GM21717 (cell line): ENCODE results near the gene TMEM244.
"Not testable (repeated sequence)": the region's sequence is repeated elsewhere in the genome, so short reads cannot be mapped to it uniquely, and the experiment has no call there.

ENCODE experiments used
- ATAC-seq: cut with Tn5 transposase; IDR thresholded peaks from one replicate; pipeline ENCODE4 v1.9.1; 2021; ENCODE audit warnings: mild to moderate bottlenecking, moderate library complexity; ENCODE audit not compliant: unreplicated experiment

The TMEM244 gene

DNA sequence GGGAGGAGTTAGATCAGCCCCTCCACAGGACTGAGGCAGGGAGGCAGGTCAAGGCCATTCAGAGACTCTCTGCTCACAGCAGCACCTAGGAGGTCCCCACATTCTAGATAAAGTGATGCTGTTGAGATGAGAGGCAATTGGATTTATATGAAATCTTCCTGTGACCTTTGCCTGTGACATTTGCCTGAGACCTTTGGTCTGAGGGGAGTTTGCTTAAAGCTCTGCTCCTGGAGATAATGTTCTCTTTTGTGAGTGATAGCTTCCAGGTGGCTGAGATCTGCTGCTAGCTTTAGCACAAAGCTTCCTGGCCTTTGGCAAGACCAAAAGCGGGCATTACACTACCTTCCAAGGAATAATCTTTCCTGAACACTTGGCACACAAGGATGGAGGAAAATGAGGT lies 43.3 kb downstream of the TMEM244 start:
- no peak for ATAC-seq

DNA sequence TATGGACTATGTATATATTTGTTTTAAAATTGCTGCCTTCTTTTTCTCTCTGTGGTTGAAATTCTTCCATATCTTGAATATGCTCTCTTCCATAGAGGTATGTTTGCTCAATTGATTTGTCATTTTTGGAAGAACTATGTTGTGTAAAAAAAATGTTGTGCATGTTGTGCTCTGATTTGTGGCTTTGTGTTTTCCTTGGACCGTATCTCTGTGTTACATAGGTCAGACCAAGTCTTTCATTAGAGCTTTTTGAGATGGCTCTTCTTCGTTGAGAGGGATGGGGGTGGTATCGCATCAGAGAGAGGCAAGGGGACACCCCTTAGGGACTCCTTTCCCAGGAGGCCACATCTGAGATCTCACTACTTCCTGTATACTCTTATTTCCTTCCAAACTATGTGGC lies 43.8 kb downstream of the TMEM244 start:
- ATAC-seq = no peak

DNA sequence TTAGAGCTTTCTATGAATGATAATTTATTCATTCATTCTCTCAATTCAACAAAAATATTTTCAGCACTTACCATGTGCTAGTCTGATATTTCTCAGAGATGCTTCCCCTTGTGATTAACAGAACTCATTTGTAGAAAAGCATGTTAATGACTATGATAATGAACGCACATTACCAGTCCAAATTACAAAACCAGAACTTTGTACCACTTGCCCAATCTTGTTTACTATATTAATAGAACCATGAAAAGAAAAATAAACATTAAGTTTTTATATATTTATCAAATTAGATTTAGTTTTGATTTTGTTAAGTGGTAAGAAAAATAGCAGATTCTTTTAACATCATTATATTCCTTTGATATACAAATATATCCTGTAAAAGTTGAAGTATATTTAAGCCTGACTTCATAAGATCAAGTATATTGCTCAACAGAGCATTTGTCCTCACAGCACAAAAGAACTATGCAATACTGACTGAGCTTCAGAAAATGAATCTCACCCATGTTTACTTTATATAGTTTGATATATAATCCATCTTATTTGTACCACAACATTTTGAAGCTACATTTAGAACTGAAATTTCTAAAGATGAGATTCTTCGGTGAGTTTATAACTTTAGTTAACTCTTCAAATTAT lies 48.9 kb downstream of the TMEM244 start:
- no peak for ATAC-seq

GRCh38 chr6:129807141-129807540 lies 54.0 kb downstream of the TMEM244 start:
- not testable (repeated sequence) for ATAC-seq

- not testable (repeated sequence) for ATAC-seq
These were observed 58.2 kb downstream of the TMEM244 start for GRCh38 chr6:129802920-129803319.

- no peak for ATAC-seq
These were observed 59.2 kb downstream of the TMEM244 start for GRCh38 chr6:129801909-129802308.

GRCh38 chr6:129795261-129795660 lies 65.9 kb downstream of the TMEM244 start:
- no peak for ATAC-seq

GRCh38 chr6:129793447-129793846 lies 67.7 kb downstream of the TMEM244 start:
- ATAC-seq = no peak

DNA sequence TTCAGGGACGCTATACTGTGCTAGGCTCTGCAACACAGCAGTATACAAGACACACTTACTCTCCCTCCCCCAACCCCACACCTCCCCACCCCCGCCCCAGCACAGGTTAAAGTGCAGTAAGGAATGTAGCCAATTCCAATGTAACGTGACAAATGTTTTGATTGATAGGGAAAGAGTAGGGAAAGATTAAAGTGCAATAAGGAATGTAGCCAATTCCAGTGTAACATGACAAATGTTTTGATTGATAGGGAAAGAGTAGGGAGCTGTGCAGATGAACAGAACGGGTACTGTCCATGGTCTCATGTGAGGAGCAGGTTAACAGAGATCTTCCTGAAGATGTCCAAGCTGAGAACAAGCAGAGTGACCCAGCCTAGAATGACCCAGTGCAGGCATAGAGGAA lies 69.1 kb downstream of the TMEM244 start:
- ATAC-seq = no peak

DNA sequence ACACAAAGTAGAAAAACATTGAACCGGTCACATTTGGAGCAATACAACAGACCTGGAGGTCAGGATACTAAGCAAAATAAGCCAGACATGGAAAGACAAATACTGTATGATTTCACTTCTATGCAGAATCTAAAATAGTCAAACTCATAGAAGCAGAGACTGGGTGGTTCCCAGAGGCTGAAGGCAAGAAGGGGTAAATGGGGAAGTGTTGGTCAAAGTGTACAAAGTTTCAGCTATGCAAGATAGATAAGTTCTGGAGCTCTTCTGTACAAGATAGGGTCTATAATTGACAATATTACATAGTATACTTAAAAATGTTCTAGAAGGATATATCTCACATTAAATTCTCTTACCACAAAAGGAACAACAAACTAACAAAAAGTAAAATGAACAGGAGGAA lies 70.3 kb downstream of the TMEM244 start:
- no peak for ATAC-seq

GRCh38 chr6:129789974-129790373 lies 71.1 kb downstream of the TMEM244 start:
- ATAC-seq = no peak

GRCh38 chr6:129787816-129788215 lies 73.3 kb downstream of the TMEM244 start:
- no peak for ATAC-seq

- no peak for ATAC-seq
These were observed 74.6 kb downstream of the TMEM244 start for GRCh38 chr6:129786548-129786947.

DNA sequence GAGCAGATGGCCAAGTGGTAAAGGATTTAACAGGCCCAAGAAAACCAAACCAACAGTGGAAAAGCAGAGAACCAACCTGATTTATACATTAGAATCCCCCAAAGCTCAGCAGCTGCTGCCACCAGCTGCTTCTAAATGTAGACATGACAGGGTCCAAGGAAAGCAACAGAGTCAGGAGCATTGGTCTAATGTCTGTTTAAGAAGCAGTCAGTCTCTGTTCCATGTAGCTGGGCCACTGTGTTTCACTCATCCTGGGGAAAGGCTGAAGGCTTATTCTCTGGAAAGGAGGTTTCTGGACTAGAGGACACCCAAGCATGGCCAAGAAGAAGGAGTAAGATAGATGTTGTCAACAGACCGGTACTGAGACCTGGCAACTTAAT lies 75.4 kb downstream of the TMEM244 start:
- ATAC-seq = no peak

DNA sequence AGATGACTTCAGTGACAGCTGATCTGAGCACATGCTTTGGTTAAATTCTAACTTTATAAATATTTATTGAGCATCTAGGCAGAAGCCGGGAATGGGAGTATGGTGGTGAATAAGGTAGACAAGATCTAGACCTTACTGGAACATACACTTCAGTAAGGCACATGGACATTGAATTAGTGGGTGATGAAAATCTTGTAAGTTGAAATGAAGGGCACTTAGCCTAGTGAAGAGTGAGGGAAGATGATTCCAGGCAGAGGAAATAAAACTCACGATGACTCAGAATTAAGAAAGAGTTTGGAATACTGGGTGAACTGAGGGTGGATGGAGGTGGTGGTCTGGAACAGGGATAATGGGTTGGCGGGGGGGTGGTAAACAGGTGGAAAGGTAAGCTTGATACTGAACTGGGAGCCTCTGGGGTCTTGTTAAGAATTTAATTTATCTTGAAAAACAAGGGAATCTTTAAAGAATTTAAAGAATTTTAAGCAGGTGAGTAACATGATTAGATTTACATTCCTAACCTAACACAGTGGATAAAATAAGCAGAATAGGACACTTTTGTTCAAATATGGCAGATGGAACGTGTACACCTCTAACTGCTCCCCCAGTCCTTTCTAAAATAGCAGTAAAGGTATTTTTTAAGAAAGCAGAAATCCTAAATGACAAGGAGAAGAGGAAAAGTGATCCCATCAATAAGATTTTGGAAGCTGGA lies 75.9 kb downstream of the TMEM244 start:
- no peak for ATAC-seq
